Natural killer cell (primary cell): Measurements from ENCODE around the gene KRT16. TPM values are rescaled to one million over a fixed set of nuclear protein-coding genes. Genes with fewer than 3 reads are reported as not detected.

Source experiments
- ATAC-seq, 3 donors: fragments of 150-1000 bp in 2 of 3; fragments of 200-7000 bp in 1 of 3; cut with Tn5 transposase; 1 replicate in 1 of 3; 2 replicates in 2 of 3; pipeline ENCODE4 v1.10.0; 2021; ENCODE audit warnings: mild to moderate bottlenecking in 2 of 3, moderate library complexity in 2 of 3
- DNase-seq, 2 donors: peaks; one replicate each; pipeline versions ENCODE4 v3.0.0 to v3.0.0-alpha.2; 2013 to 2021; ENCODE audit warnings: mixed read lengths in 1 of 2
- H3K27ac ChIP-seq: one replicate; pipeline ENCODE4 v1.5.1; 2013; ENCODE audit warnings: mild to moderate bottlenecking, low read length
- H3K27me3 ChIP-seq: one replicate; pipeline ENCODE4 v1.6.1; 2013; ENCODE audit warnings: low read length; ENCODE audit not compliant: control insufficient read depth, insufficient read depth
- H3K36me3 ChIP-seq: one replicate; pipeline ENCODE4 v1.6.1; 2013; ENCODE audit warnings: low read length; ENCODE audit not compliant: control insufficient read depth, insufficient read depth
- H3K4me1 ChIP-seq: one replicate; pipeline ENCODE4 v1.6.1; 2013; ENCODE audit warnings: low read length; ENCODE audit not compliant: control insufficient read depth, insufficient read depth
- H3K4me3 ChIP-seq: one replicate; pipeline ENCODE4 v1.5.1; 2013; ENCODE audit warnings: low read length
- H3K9me3 ChIP-seq: one replicate; pipeline ENCODE4 v1.6.1; 2013; ENCODE audit warnings: low read length; ENCODE audit not compliant: control insufficient read depth, insufficient read depth
- H3K27ac Mint-ChIP-seq, 2 donors: one replicate each; pipeline ENCODE4 v1.8.0; 2022; ENCODE audit warnings: mild to moderate bottlenecking in 2 of 2, mixed read lengths in 2 of 2, moderate library complexity in 1 of 2
- H3K27me3 Mint-ChIP-seq, 2 donors: one replicate each; pipeline ENCODE4 v1.8.0; 2022; ENCODE audit warnings: low read depth in 2 of 2, mixed read lengths in 2 of 2
- H3K36me3 Mint-ChIP-seq: one replicate; pipeline ENCODE4 v1.8.0; 2022; ENCODE audit warnings: mixed read lengths
- H3K4me1 Mint-ChIP-seq, 2 donors: one replicate each; pipeline ENCODE4 v1.8.0; 2022; ENCODE audit warnings: mixed read lengths in 2 of 2
- H3K4me3 Mint-ChIP-seq: one replicate; pipeline ENCODE4 v1.8.0; 2022; ENCODE audit warnings: mild to moderate bottlenecking, moderate library complexity, mixed read lengths
- H3K9me3 Mint-ChIP-seq, 2 donors: one replicate each; pipeline ENCODE4 v1.8.0; 2022; ENCODE audit warnings: mixed read lengths in 2 of 2
- WGBS: methylation state at CpG from one replicate; pipeline ENCODE4 v1.1.7; 2013; ENCODE audit warnings: missing lambda C conversion rate; ENCODE audit not compliant: insufficient coverage; 5-methylcytosine and 5-hydroxymethylcytosine counted together
- intact Hi-C: fragments of 100-400 bp; cut with micrococcal nuclease; formaldehyde crosslinking; loops from one replicate; pipeline ENCODE4 v1.14.2; 2022
- total RNA-seq, 4 donors: library from RNA; stranded (reverse); fragments of 120-200 nt in 1 of 4; gene quantifications; one replicate each; pipeline versions ENCODE4 v1.2.3 to v1.2.4, GENCODE V29; 2013 to 2022
- TF ChIP-seq, protein P1 (sequence below): fragments of 200-600 bp; IDR thresholded peaks from one replicate; pipeline ENCODE4 v1.8.0; 2022; ENCODE audit warnings: antibody characterized with exemption

Gene KRT16
- total RNA-seq, 3 donors from 2014 or later (not counting 1 experiment from before 2014, with no cell fraction given): not detected

DNA sequence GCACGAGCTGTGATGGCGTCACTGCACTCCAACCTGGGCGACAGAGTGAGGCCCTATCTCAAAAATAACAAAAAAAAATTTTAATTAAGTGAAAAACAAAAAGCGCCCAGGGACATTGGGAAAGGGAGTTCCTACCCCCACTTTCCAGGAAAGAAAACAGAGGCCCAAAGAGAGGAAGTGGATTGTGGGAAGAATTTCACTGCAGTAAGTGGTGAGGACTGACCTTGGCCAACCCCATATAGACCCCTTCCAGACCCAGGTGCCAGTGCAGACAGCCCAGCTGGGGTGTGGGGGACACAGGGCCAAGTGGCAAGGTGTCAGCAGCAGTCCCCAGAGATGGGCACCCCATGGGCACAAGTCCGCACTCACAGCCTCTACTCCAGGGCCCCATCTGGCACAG, 40.9 kb upstream of the KRT16 start:
- no peaks in the 10 kb centered on the region for H3K27me3 ChIP-seq
- TF ChIP-seq, protein P1, sequence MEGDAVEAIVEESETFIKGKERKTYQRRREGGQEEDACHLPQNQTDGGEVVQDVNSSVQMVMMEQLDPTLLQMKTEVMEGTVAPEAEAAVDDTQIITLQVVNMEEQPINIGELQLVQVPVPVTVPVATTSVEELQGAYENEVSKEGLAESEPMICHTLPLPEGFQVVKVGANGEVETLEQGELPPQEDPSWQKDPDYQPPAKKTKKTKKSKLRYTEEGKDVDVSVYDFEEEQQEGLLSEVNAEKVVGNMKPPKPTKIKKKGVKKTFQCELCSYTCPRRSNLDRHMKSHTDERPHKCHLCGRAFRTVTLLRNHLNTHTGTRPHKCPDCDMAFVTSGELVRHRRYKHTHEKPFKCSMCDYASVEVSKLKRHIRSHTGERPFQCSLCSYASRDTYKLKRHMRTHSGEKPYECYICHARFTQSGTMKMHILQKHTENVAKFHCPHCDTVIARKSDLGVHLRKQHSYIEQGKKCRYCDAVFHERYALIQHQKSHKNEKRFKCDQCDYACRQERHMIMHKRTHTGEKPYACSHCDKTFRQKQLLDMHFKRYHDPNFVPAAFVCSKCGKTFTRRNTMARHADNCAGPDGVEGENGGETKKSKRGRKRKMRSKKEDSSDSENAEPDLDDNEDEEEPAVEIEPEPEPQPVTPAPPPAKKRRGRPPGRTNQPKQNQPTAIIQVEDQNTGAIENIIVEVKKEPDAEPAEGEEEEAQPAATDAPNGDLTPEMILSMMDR: no peak
- no peak overlapping the region for H3K27ac ChIP-seq
- no peak overlapping the region for H3K4me3 ChIP-seq
- no peaks in the 10 kb centered on the region for H3K9me3 ChIP-seq
- peaks cover 3 to 4% of the 10 kb centered on the region in 2 donors for H3K4me1 Mint-ChIP-seq
- DNase-seq: no peak
- peaks cover 5% of the 10 kb centered on the region for H3K4me1 ChIP-seq
- no peaks in the 10 kb centered on the region for H3K27me3 Mint-ChIP-seq
- no peak for ATAC-seq
- H3K4me3 Mint-ChIP-seq: no peak overlapping the region
- H3K36me3 ChIP-seq: no peaks in the 10 kb centered on the region
- intact Hi-C loops: no loop called here
- H3K27ac Mint-ChIP-seq: no peak overlapping the region
- no peaks in the 10 kb centered on the region for H3K36me3 Mint-ChIP-seq
- no peaks in the 10 kb centered on the region for H3K9me3 Mint-ChIP-seq
- whole genome bisulfite sequencing: 100% methylated on average over 2 of the region's 5 CpGs

DNA sequence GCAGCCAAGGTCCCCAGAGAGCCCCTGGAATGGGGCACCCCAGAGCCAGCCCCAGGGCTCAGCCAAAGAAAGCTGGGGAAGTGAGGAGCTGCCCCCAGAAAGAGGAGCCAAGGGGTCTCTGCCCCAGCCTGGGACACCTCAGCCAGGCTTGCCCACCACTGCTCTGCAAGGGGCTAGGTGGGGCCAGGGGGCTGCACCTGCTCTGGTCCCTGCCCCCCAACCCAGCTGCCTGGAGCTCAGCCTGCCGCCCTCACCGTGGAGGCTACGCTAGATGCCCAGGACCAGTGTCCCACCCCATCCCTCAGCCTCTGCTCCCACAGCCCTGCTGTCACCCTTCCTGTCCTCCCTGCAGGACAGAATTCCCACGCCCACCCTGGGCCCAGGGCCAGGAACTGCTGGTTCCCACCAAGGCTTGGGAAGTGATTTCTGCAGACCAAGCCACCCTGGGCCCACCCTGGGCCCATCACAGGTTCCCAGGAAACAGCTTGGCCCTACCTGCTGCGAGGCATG, 39.9 kb upstream of the KRT16 start:
- Mint-ChIP-seq H3K9me3 (no peaks in the 10 kb centered on the region), H3K36me3 (no peaks in the 10 kb centered on the region), H3K4me1 (peaks cover 9 to 10% of the 10 kb centered on the region in 2 donors), H3K4me3 (no peak overlapping the region), H3K27me3 (no peaks in the 10 kb centered on the region), H3K27ac (no peak overlapping the region)
- DNase-seq: no peak
- TF ChIP-seq, protein P1: no peak
- no peak overlapping the region for H3K4me3 ChIP-seq
- H3K27ac ChIP-seq: no peak overlapping the region
- 84% methylated on average over 5 of the region's 5 CpGs for WGBS
- no peaks in the 10 kb centered on the region for H3K9me3 ChIP-seq
- no peak for ATAC-seq
- no peaks in the 10 kb centered on the region for H3K27me3 ChIP-seq
- intact Hi-C loops: no loop called here
- H3K36me3 ChIP-seq: no peaks in the 10 kb centered on the region
- H3K4me1 ChIP-seq: peaks cover 14% of the 10 kb centered on the region

DNA sequence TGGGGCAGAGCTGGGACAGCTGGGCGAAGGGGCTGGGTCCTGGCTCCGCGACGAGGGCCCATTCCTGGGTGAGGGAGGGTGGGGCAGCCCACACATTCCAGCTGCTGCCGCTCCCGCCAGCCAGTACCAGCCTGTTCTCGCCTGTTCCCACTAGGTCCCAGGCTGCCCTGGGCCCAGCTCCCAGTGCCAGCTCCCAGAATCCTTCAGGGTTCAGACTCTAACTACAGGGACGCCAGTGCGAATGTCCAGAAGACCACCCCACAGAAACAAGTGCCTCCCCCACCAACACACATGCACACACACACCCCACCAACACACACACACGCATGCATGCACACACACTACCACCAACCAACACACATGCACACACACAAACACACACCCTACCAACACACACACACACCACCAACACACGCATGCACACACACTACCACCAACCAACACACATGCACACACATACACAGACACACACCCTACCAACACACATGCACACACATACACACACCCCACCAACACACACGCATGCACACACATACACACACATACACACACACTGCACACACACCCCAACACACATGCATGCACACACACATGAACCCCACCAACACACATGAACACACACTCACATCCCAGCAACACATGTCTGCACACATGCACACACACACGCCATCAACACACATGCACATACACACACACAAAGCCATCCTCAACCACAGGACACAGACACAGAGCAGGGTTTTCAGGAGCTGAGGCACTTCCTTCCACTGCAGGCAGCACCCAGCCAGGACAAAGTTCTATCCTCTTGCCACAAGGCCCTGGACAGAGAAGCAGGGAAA, 39.3 kb upstream of the KRT16 start:
- intact Hi-C loops: no loop called here
- H3K27me3 Mint-ChIP-seq: no peaks in the 10 kb centered on the region
- no peaks in the 10 kb centered on the region for H3K27me3 ChIP-seq
- no peaks in the 10 kb centered on the region for H3K36me3 Mint-ChIP-seq
- H3K27ac Mint-ChIP-seq: peak overlapping the region in 1 of 2 donors; percentile 19
- peaks cover 9 to 10% of the 10 kb centered on the region in 2 donors for H3K4me1 Mint-ChIP-seq
- ATAC-seq (no peak), DNase-seq (no peak)
- H3K27ac ChIP-seq: no peak overlapping the region
- 96% methylated on average over 13 of the region's 13 CpGs for WGBS
- H3K9me3 ChIP-seq: no peaks in the 10 kb centered on the region
- no peak overlapping the region for H3K4me3 ChIP-seq
- H3K4me1 ChIP-seq: peaks cover 14% of the 10 kb centered on the region
- H3K9me3 Mint-ChIP-seq: no peaks in the 10 kb centered on the region
- no peak overlapping the region for H3K4me3 Mint-ChIP-seq
- H3K36me3 ChIP-seq: no peaks in the 10 kb centered on the region
- TF ChIP-seq, protein P1: no peak
